HUES64 (cell line): Measurements from ENCODE around the gene KRT1.

Source experiments
- H3K27ac ChIP-seq: 2 replicates; pipeline ENCODE4 v1.7.0; 2013; ENCODE audit warnings: low read depth, low read length, inconsistent platforms
- H3K27me3 ChIP-seq: 2 replicates; pipeline ENCODE4 v1.6.1; 2013; ENCODE audit warnings: mild to moderate bottlenecking, low read length; ENCODE audit not compliant: insufficient read depth
- H3K36me3 ChIP-seq: 2 replicates; pipeline ENCODE4 v1.6.1; 2013; ENCODE audit warnings: mild to moderate bottlenecking, low read length; ENCODE audit not compliant: insufficient read depth
- H3K4me1 ChIP-seq: 2 replicates; pipeline ENCODE4 v1.6.1; 2013; ENCODE audit warnings: mild to moderate bottlenecking, low read length, moderate library complexity; ENCODE audit not compliant: insufficient read depth
- H3K4me3 ChIP-seq: 2 replicates; pipeline ENCODE4 v1.5.1; 2013; ENCODE audit warnings: mild to moderate bottlenecking, low read length, moderate library complexity
- H3K9ac ChIP-seq: 2 replicates; pipeline ENCODE4 v1.6.1; 2013; ENCODE audit warnings: mild to moderate bottlenecking, low read depth, low read length
- H3K9me3 ChIP-seq: 2 replicates; pipeline ENCODE4 v1.6.1; 2013; ENCODE audit warnings: low read depth, low read length; ENCODE audit not compliant: insufficient read depth
- WGBS: fragments of 150-250, 120-280 bp; methylation state at CpG from one replicate; pipeline ENCODE4 v1.1.7; 2013; ENCODE audit warnings: missing lambda C conversion rate; 5-methylcytosine and 5-hydroxymethylcytosine counted together

The KRT1 gene

GRCh38 chr12:52627395-52628110 lies 52.7 kb downstream of the KRT1 start:
- no peaks in the 10 kb centered on the region for H3K36me3 ChIP-seq
- H3K9me3 ChIP-seq, result no peaks in the 10 kb centered on the region; the same call in 1 of the 2 replicates
- H3K27me3 ChIP-seq, result no peaks in the 10 kb centered on the region
- 88% methylated on average over 2 of the region's 2 CpGs for WGBS
- H3K27ac ChIP-seq, result no peak overlapping the region
- H3K9ac ChIP-seq, result no peak overlapping the region
- no peaks in the 10 kb centered on the region for H3K4me1 ChIP-seq
- H3K4me3 ChIP-seq, result no peak overlapping the region
